NCI-H2227 (cell line): ENCODE measurements around the gene SLC36A1.
A peak's percentile ranks its signal among the peaks of the same experiment; 100 is the strongest.
"Not testable (repeated sequence)": the region's sequence is repeated elsewhere in the genome, so short reads cannot be mapped to it uniquely, and the experiment has no call there.

Experiments used
- DNase-seq: peaks from one replicate; lab custom pipeline; 2025; ENCODE audit not compliant: unreplicated experiment; lab: John Stamatoyannopoulos, UW

The SLC36A1 gene

DNA sequence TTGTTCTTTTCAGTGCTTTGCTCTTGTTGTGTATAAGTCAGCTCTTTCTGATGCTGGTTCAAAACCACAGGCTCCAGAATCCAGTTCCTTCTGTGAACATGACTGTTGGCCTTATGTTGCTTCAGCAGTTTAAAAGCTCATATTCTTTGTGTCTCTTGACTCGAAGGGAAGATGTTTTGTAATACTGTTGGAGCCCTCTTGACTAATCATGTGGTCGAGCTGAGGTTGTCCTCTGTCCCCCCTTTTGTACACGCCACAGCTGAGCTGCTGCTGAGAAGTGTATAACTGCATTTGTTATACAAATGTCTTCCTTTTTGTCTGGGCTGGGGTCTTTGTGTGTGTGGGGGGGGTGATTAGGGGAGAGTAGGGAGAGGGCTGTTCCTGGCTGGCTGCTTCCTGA lies 35.8 kb downstream of the SLC36A1 start:
- no peak for DNase-seq

DNA sequence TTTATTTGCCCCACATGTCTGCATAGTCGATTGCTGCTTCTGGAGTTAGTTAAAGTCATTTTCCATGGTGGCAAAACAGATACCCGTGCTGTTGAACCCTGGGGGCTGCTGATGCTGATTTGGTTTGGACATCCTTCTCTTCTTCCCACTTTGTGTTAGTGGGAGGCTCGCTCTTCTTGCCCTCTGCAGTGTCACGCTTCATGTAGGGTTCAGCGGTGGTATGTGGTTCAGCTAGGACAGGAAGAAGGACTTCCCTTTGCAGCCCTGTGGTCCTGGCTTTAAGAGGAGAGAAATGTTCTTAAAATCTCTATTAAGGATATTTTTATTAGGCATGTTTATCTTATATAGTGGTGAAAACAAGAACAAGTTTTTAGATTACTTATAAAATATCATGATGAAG lies 36.2 kb downstream of the SLC36A1 start:
- no peak for DNase-seq

DNA sequence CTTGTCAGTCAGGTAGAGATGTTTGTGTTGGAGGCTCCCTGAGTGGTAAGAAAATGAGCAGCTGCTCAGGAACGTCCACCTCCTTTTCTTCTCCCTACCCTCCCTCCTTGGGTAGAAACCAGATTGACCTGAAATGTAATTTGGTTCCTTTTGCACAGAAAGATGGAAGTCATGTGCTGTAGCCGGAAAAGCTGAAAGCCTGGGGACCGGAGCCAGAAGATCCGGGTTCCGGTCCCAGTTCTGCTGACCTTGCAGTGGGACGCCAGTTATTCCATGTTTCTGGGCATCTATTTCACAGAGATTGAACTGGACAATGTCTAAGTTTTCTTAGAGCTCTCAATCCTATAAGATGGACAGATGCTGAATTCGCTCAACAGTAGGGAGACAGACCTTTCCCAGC lies 40.1 kb downstream of the SLC36A1 start:
- DNase-seq = no peak

GRCh38 chr5:151490627-151491026 lies 43.2 kb downstream of the SLC36A1 start:
- DNase-seq = no peak

DNA sequence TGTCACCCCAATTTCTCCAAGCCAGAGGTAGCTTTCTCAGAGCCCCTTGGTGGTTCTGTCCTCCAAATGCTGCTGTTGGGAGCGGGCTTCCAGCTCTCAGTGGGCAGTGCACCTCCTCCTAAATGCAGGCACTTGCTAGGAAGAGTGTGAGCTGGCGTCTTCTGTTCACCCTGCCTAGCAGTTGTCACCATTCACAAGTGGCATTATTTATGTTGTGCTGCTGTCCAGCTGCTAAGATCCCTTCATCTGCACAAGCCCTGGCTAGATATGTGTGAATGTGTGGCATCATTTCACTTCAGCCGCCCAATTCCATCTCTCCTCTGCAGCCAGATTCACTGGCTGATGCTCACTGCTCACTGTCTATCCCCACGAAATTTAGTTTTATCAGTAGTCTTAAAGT lies 43.7 kb downstream of the SLC36A1 start:
- DNase-seq = no peak

GRCh38 chr5:151492729-151493128 lies 45.3 kb downstream of the SLC36A1 start:
- DNase-seq = no peak

GRCh38 chr5:151493665-151494064 lies 46.3 kb downstream of the SLC36A1 start:
- no peak for DNase-seq

DNA sequence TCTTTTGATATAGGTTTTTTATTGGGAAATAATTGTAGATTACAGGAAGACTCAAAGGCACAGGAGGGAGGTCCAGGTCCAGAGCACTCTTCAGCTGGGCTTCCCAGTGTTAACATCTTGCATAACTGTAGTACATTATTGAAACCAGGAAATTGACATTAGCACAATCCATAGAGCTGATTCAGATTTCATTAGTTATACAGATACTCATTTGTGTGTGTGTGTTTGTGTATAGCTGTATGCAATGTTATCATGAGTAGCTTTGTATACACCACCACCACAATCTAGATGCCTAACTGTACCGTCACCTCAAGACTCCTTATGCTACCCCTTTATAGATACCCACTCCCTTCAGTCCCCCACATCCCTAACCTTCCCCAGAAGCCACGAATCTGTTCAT lies 47.9 kb downstream of the SLC36A1 start:
- DNase-seq = no peak

DNA sequence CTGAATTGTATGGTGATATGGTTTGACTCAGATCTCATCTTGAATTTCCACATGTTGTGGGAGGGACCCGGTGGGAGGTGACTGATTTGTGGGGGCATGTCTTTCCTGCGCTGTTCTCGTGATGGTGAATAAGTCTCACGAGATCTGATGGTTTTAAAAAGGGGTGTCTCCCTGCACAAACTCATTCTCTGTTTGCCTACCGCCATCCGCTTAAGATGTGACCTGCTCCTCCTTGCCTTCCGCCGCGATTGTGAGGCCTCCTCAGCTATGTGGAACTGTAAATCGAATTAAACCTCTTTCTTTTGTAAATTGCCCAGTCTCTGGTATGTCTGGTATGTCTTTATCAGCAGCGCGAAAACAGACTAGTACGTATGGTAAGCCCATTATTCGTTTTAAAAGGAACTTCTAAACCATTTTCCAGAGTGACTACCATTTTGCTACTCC lies 48.7 kb downstream of the SLC36A1 start:
- no peak for DNase-seq

GRCh38 chr5:151497391-151498002 lies 50.1 kb downstream of the SLC36A1 start:
- no peak for DNase-seq

DNA sequence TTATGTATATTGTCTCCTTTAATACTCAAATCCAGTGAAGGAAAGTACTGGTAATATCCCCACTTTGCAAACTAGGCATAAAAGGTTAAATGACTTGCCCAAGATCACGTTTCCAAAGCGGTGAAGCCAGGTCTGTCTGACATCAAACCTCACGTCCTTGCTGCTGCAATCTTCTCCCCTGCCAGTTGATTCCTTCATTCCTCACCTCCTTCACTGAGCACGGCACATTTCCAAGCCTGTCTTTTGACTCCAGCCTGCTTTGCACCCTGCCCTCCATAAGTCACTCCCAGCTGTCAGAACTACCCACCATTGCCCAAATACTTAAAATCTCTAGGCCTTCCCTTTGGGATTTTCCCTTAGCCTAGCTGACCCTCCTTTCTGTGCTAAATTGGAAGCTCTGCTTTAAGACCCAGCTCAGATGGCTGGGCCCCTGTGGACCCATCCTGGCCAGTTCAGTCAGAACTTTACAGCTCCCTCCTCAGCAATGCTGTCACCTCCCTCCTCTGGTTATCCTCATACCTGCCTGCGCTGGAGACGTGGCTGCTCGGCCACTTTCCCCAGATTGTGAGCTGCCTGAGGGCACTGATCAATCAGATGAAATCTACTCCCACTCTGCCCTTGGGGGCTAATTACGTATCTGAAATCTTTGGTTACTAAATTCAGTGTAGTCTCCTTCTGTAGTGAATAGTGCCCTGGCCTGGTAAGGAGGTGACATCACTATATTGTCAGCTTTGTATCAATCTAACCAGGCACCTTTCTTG lies 51.2 kb downstream of the SLC36A1 start:
- DNase-seq = no peak

GRCh38 chr5:151499501-151500035 lies 52.2 kb downstream of the SLC36A1 start:
- DNase-seq = no peak

DNA sequence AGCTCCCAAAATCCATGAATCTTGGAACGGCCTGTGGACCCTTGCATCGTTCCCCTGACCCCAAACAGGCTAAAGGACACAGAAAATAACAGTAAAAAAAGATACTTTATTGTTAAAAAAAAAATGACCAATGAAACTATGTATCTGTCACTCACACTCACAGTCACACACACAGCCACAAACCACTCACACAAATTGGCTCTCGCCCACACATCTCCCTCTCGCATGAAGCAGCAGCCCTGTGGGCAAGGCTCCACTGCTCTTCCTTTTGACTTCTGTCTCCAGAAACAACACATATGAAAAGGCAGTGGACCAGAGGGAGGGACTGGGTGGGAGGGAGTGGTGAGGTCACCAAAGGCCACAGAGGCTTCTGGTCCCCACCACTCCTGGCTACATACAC lies 56.6 kb downstream of the SLC36A1 start:
- DNase-seq = no peak

DNA sequence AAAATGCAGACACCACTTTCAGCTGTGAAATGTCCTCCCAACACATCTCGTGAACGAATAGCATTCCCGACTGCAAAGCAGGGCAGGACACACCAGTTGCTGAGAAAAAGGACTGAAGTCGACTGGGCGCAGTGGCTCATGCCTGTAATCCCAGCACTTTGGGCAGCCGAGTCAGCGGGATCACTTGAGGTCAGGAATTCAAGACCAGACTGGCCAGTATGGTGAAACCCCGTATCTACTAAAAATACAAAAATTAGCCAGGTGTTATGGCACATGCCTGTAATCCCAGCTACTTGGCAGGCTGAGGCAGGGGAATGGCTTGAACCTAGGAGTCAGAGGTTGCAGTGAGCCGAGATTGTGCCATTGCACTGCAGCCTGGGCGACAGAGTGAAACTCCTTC lies 60.9 kb downstream of the SLC36A1 start:
- DNase-seq = not testable (repeated sequence)

GRCh38 chr5:151509231-151509630 lies 61.8 kb downstream of the SLC36A1 start:
- peak; percentile 16 for DNase-seq

DNA sequence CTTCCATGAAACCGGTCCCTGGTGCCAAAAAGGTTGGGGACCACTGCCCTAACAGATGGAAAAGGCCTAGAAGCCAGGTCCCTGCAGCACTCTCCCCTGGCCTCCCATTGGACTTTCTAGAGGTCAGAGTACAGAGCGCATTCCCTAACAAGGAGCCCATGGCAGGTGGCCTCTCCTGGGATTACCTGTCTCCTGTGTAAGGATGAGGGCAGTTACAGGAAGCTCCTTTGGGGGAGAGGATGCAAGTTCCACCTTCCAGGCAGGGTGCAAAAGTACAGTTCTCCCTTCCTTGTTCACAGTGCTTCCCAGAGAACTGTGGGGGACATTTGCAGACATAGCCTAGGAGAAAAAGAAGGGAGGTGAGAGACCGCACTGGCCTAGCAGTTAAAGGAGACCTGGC lies 62.4 kb downstream of the SLC36A1 start:
- DNase-seq = no peak

GRCh38 chr5:151517122-151517920 lies 69.9 kb downstream of the SLC36A1 start:
- DNase-seq = no peak

DNA sequence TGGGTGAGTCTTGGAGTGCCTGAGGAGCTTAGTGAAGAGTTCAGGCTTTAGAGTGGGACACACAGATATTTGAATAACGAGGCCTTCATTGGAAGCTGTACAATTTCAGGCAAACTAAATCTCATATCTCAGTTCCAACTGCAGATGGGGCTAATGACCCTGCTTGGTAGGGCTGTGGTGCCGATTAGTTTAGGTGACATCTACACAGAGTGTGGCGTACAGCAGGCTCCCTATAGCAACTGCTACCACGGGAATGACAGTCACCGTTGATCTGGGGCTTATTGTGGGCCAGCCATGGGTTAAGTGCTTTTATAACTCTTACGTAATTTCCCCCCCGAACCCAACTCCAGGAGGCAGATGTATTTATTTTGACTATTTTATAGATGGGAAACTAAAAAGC lies 72.9 kb downstream of the SLC36A1 start:
- no peak for DNase-seq

DNA sequence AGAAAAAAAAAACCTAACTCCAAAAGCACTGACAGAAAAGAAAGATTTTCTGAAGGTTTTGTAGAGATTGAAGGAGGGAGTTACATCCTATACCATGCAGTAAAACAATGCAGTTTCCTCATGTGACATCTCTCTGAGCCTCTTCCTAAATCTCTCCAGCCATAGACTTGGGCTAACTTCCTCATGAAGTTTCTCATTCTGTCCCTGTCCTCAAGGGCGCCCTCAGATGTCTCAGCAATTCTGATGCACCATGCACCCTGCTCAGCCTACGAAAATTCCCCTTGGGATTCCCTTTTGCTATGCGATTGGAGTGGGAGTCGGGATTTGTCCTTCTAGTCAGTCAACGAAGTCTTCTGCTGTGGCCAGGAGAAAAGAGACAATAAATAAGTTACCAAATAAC lies 74.8 kb downstream of the SLC36A1 start:
- DNase-seq = no peak

GRCh38 chr5:151523335-151523734 lies 75.9 kb downstream of the SLC36A1 start:
- DNase-seq = peak; percentile 26

- no peak for DNase-seq
These were observed 80.8 kb downstream of the SLC36A1 start for GRCh38 chr5:151528153-151528552.

- no peak for DNase-seq
These were observed 81.6 kb downstream of the SLC36A1 start for GRCh38 chr5:151528996-151529395.
